Posterior cingulate gyrus (tissue), 11 donors: ENCODE results near the gene APOBEC3A.
"Not testable (repeated sequence)": the region's sequence is repeated elsewhere in the genome, so short reads cannot be mapped to it uniquely, and the experiment has no call there.

Experiments used
- DNase-seq, 10 donors: peaks; one replicate each; pipeline versions ENCODE4 v3.0.0 to v3.0.0-alpha.2; 2020 to 2021; ENCODE audit warnings: mixed read lengths in 3 of 10
- intact Hi-C: fragments of 100-400 bp; cut with DNase I; formaldehyde crosslinking; loops from one replicate; pipeline ENCODE4 v1.15.1; 2023

The APOBEC3A gene

GRCh38 chr22:39008271-39008850 is 51.0 kb downstream of the APOBEC3A start:
- DNase-seq: not testable (repeated sequence)
- intact Hi-C loops: loop anchor here (10.0 kb wide), 1 partner anchor 116 kb away; no protein-coding TSS in a partner anchor

GRCh38 chr22:39010946-39011345 is 53.5 kb downstream of the APOBEC3A start:
- intact Hi-C loops: no loop called here
- DNase-seq: no peak
